ENCODE measurements around the gene SHISA2. TPM values are rescaled to one million over a fixed set of nuclear protein-coding genes. Genes with fewer than 3 reads are reported as not detected.
A peak's percentile ranks its signal among the peaks of the same experiment; 100 is the strongest.

The SHISA2 gene
- total and polyA plus RNA-seq, 7 experiments from 2014 or later, result 0.25 to 3.6 (median 1.4) TPM

DNA sequence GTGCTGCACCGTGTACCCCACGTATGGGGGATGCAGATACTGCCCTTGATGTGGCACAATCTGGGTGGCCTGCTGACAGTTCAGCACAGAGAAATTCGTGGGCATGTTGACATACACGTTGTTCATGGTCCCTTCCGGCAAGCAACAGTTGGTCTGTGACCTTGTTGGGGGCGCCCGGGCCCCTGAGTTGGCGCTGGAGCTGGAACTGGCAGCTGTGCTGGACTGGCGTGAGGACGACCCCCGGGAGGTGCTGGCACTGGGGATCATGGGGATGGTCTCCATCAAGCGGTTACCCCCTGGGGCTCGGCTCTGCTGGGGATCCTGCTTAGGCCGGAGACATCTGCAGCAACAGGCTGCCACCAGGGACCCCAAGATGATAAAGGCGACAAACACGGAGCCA is 5.2 kb downstream of the SHISA2 start:
- H3K27ac ChIP-seq (ENCODE audit: low read depth, low read length), result no peak overlapping the region
- H3K27me3 ChIP-seq (ENCODE audit: control insufficient read depth in 2 of 2, insufficient read depth in 2 of 2, low read length in 2 of 2), result peaks cover 0 to 6% of the 10 kb centered on the region in 2 donors
- ChIA-PET POLR2A (no interaction called here), CTCF (no interaction called here)
- Mint-ChIP-seq H3K9me3 (peaks cover 0 to 3% (median 0%) of the 10 kb centered on the region in 11 donors), H3K4me3 (no peak overlapping the region), H3K27ac (no peak overlapping the region), H3K4me1 (peaks cover 8 to 46% (median 22%) of the 10 kb centered on the region in 7 donors), H3K36me3 (peaks cover 0 to 3% (median 0%) of the 10 kb centered on the region in 5 donors), H3K27me3 (peaks cover 0 to 40% (median 17%) of the 10 kb centered on the region in 5 donors)
- ATAC-seq (no peak), DNase-seq (no peak)
- H3K4me3 ChIP-seq (ENCODE audit: low read length), result no peak overlapping the region
- no peaks in the 10 kb centered on the region for H3K36me3 ChIP-seq (ENCODE audit: control insufficient read depth in 2 of 3, insufficient read depth in 3 of 3, low read length in 3 of 3)
- H3K9me3 ChIP-seq (ENCODE audit: control insufficient read depth in 2 of 3, low read length in 3 of 3), result no peaks in the 10 kb centered on the region
- peaks cover 0 to 11% of the 10 kb centered on the region in 2 donors for H3K4me1 ChIP-seq (ENCODE audit: control insufficient read depth in 2 of 2, insufficient read depth in 2 of 2, low read length in 2 of 2)
- intact Hi-C loops (cut with micrococcal nuclease), result no loop called here

DNA sequence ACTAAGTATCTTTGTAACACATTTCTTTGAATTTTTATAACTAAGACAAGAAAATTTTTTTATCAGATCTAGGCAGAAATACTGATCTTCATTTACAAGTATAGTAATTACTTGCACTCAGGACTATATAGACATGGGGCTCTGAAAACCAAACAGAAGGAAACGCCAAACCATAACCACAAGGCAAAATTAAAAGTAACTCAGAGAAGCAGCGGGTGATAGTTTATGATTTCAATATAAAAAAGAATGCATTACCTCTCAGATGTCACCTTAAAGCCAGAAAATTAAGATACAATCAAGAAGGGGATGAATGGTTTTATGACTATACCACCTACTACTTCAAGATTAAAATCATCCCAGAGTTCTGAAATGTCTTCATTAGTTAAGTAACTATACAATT is 6.7 kb downstream of the SHISA2 start:
- peak overlapping the region in 7 of 9 donors; percentile 10 to 85 (median 39) for H3K27ac Mint-ChIP-seq
- H3K27me3 ChIP-seq (ENCODE audit: control insufficient read depth in 2 of 2, insufficient read depth in 2 of 2, low read length in 2 of 2), result peaks cover 0 to 6% of the 10 kb centered on the region in 2 donors
- ATAC-seq, result peak; percentile 54

DNA sequence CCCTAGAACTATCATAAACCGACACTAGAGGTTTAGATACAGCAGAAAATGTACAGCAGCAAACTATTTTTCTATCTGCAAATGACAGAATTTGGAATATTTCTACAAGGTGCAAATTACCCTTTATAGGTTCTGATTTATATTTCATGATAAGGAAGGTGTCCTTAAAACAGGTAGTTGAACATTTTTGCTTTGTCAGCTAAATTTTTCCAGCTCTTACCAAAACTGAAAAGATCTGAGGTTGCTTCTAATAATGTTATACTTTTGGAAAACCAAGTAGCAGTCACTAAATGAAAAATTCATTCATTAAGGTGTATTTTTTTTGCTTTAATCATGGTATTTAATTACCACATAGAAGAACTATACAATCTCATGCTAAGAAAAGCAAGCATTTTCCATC is 9.0 kb downstream of the SHISA2 start:
- peaks cover 4 to 32% (median 13%) of the 10 kb centered on the region in 7 donors for H3K4me1 Mint-ChIP-seq
- H3K4me3 ChIP-seq (ENCODE audit: low read length), result no peak overlapping the region
- intact Hi-C loops (cut with micrococcal nuclease), result no loop called here
- H3K36me3 ChIP-seq (ENCODE audit: control insufficient read depth in 2 of 3, insufficient read depth in 3 of 3, low read length in 3 of 3), result no peaks in the 10 kb centered on the region
- DNase-seq (no peak), ATAC-seq (no peak)
- peaks cover 0 to 15% (median 4%) of the 10 kb centered on the region in 5 donors for H3K27me3 Mint-ChIP-seq
- H3K9me3 ChIP-seq (ENCODE audit: control insufficient read depth in 2 of 3, low read length in 3 of 3), result no peaks in the 10 kb centered on the region
- H3K27ac ChIP-seq (ENCODE audit: low read depth, low read length), result no peak overlapping the region
- H3K9me3 Mint-ChIP-seq, result peaks cover 0 to 3% (median 0%) of the 10 kb centered on the region in 11 donors
- H3K27me3 ChIP-seq (ENCODE audit: control insufficient read depth in 2 of 2, insufficient read depth in 2 of 2, low read length in 2 of 2), result no peaks in the 10 kb centered on the region
- CTCF ChIA-PET, result interaction anchor here (1.1 to 1.2 kb wide), 2 partner anchors 23 to 68 kb away, joined by 3 to 4 read pairs; no protein-coding TSS in a partner anchor
- peaks cover 0 to 3% (median 0%) of the 10 kb centered on the region in 5 donors for H3K36me3 Mint-ChIP-seq
- POLR2A ChIA-PET, result interaction anchor here (0.7 kb wide), 1 partner anchor 238 kb away, joined by 3 read pairs; no protein-coding TSS in a partner anchor
- no peak overlapping the region for H3K27ac Mint-ChIP-seq
- no peaks in the 10 kb centered on the region for H3K4me1 ChIP-seq (ENCODE audit: control insufficient read depth in 2 of 2, insufficient read depth in 2 of 2, low read length in 2 of 2)
- no peak overlapping the region for H3K4me3 Mint-ChIP-seq

More for the DNA sequence above, 6.7 kb downstream of the SHISA2 start:
- Histone ChIP-seq H3K9me3 (ENCODE audit: control insufficient read depth in 2 of 3, low read length in 3 of 3) (no peaks in the 10 kb centered on the region), H3K27ac (ENCODE audit: low read depth, low read length) (peak overlapping the region; percentile 15), H3K4me1 (ENCODE audit: control insufficient read depth in 2 of 2, insufficient read depth in 2 of 2, low read length in 2 of 2) (peaks cover 0 to 7% of the 10 kb centered on the region in 2 donors), H3K36me3 (ENCODE audit: control insufficient read depth in 2 of 3, insufficient read depth in 3 of 3, low read length in 3 of 3) (no peaks in the 10 kb centered on the region), H3K4me3 (ENCODE audit: low read length) (no peak overlapping the region)
- intact Hi-C loops (cut with micrococcal nuclease), result no loop called here
- H3K4me3 Mint-ChIP-seq, result peak overlapping the region in 5 of 10 donors; percentile 0 to 61 (median 38)
- peaks cover 0 to 3% (median 0%) of the 10 kb centered on the region in 5 donors for H3K36me3 Mint-ChIP-seq
- H3K27me3 Mint-ChIP-seq, result peaks cover 0 to 33% (median 17%) of the 10 kb centered on the region in 5 donors
- peaks cover 8 to 46% (median 22%) of the 10 kb centered on the region in 7 donors for H3K4me1 Mint-ChIP-seq
- ChIA-PET POLR2A (no interaction called here), CTCF (no interaction called here)
- H3K9me3 Mint-ChIP-seq, result peaks cover 0 to 3% (median 0%) of the 10 kb centered on the region in 11 donors
- peak in 4 of 9 donors; percentile 11 to 40 (median 24) for DNase-seq

DNA sequence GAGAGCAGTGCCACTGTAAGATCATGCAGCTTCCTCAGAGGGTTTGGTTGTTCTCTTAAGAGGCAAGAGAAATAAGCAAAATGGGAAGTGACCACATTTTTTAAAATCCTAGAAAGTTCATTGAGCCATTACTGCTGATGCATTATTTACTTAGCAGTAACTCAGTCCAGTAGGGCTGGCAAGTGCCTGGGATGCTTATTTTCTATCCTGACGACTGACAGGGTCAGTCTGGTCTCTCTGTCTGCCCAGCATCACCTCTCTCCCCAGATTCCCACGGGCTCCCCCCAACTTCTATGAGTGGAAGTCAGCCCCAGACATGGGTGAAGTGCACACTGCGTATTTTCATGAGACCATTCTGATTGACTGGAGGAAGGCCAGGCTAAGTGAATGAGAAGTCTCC is 10.4 kb downstream of the SHISA2 start:
- peaks cover 0 to 3% (median 0%) of the 10 kb centered on the region in 11 donors for H3K9me3 Mint-ChIP-seq
- intact Hi-C loops (cut with micrococcal nuclease), result no loop called here

DNA sequence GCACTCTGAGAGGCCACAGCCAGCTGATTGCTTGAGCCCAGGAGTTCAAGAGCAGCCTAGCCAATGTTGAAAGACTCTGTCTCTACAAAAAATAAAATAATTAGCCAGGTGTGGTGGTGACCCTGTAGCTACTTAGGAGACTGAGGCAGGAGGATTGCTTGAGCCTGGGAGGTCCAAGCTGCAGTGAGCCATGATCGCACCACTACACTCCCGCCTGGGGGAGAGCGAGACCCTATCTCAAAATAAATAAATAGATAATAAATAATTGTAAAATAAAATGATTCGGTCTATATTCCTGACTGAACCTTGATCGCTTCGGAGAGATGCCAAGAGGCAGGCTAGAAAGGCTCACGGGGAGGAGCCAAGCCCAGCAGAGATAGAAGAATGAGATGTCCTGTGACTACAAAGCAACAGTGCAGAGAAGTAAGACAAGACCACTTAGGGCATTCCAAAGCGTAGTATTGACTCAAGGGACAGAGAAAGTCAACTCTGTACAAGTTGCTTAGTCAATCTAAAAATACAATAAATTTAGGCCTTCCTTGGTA is 12.8 kb downstream of the SHISA2 start:
- no peaks in the 10 kb centered on the region for H3K9me3 ChIP-seq (ENCODE audit: control insufficient read depth in 2 of 3, low read length in 3 of 3)
- no peaks in the 10 kb centered on the region for H3K36me3 ChIP-seq (ENCODE audit: control insufficient read depth in 2 of 3, insufficient read depth in 3 of 3, low read length in 3 of 3)
- DNase-seq (no peak), ATAC-seq (no peak)
- peaks cover 0 to 9% (median 3%) of the 10 kb centered on the region in 5 donors for H3K27me3 Mint-ChIP-seq
- ChIA-PET POLR2A (no interaction called here), CTCF (interaction anchor here (1.5 kb wide), 1 partner anchor 68 kb away, joined by 4 read pairs; no protein-coding TSS in a partner anchor)
- no peak overlapping the region for H3K27ac Mint-ChIP-seq
- H3K4me3 ChIP-seq (ENCODE audit: low read length), result no peak overlapping the region
- peaks cover 0 to 9% (median 0%) of the 10 kb centered on the region in 7 donors for H3K4me1 Mint-ChIP-seq
- intact Hi-C loops (cut with micrococcal nuclease), result no loop called here
- H3K9me3 Mint-ChIP-seq, result peaks cover 0 to 4% (median 1%) of the 10 kb centered on the region in 11 donors
- no peaks in the 10 kb centered on the region for H3K4me1 ChIP-seq (ENCODE audit: control insufficient read depth in 2 of 2, insufficient read depth in 2 of 2, low read length in 2 of 2)
- H3K36me3 Mint-ChIP-seq, result peaks cover 0 to 4% (median 0%) of the 10 kb centered on the region in 5 donors
- no peak overlapping the region for H3K27ac ChIP-seq (ENCODE audit: low read depth, low read length)
- no peak overlapping the region for H3K4me3 Mint-ChIP-seq
- H3K27me3 ChIP-seq (ENCODE audit: control insufficient read depth in 2 of 2, insufficient read depth in 2 of 2, low read length in 2 of 2), result no peaks in the 10 kb centered on the region

More for the DNA sequence above, 10.4 kb downstream of the SHISA2 start:
- Histone ChIP-seq H3K27me3 (ENCODE audit: control insufficient read depth in 2 of 2, insufficient read depth in 2 of 2, low read length in 2 of 2) (no peaks in the 10 kb centered on the region), H3K4me3 (ENCODE audit: low read length) (no peak overlapping the region), H3K27ac (ENCODE audit: low read depth, low read length) (no peak overlapping the region), H3K4me1 (ENCODE audit: control insufficient read depth in 2 of 2, insufficient read depth in 2 of 2, low read length in 2 of 2) (no peaks in the 10 kb centered on the region), H3K36me3 (ENCODE audit: control insufficient read depth in 2 of 3, insufficient read depth in 3 of 3, low read length in 3 of 3) (no peaks in the 10 kb centered on the region), H3K9me3 (ENCODE audit: control insufficient read depth in 2 of 3, low read length in 3 of 3) (no peaks in the 10 kb centered on the region)
- ChIA-PET CTCF (interaction anchor here (0.9 to 1.1 kb wide), 2 partner anchors 25 to 78 kb away, joined by 4 read pairs; no protein-coding TSS in a partner anchor), POLR2A (no interaction called here)
- H3K4me1 Mint-ChIP-seq, result peaks cover 4 to 24% (median 13%) of the 10 kb centered on the region in 7 donors
- H3K27me3 Mint-ChIP-seq, result peaks cover 0 to 6% (median 0%) of the 10 kb centered on the region in 5 donors
- H3K4me3 Mint-ChIP-seq, result no peak overlapping the region
- ATAC-seq (no peak), DNase-seq (no peak)
- no peaks in the 10 kb centered on the region for H3K36me3 Mint-ChIP-seq
- H3K27ac Mint-ChIP-seq, result peak overlapping the region in 1 of 9 donors; percentile 17

DNA sequence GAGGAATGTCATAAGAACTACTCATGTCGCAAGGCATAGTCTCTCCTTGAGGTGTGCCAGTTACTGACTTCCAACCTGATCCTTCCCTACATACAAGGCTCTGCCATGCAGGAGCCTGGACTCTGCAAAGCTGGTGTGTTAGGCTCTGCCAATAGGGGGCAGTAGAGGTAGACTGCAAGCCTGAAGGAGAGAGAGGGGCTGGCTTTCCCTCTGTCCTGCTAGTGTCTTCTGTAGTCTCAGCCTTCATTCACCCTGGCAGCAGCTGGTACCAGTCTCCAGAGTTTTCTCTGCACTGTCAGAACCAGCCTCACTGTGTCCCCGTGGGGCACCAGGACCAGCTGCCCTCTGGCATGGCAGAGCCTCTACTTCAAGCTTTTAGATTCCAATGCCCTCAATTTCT is 14.5 kb downstream of the SHISA2 start:
- Mint-ChIP-seq H3K27me3 (peaks cover 0 to 8% (median 3%) of the 10 kb centered on the region in 5 donors), H3K27ac (no peak overlapping the region), H3K36me3 (peaks cover 0 to 4% (median 0%) of the 10 kb centered on the region in 5 donors), H3K4me3 (no peak overlapping the region), H3K4me1 (peaks cover 0 to 3% (median 0%) of the 10 kb centered on the region in 7 donors), H3K9me3 (peaks cover 0 to 5% (median 1%) of the 10 kb centered on the region in 11 donors)
- H3K36me3 ChIP-seq (ENCODE audit: control insufficient read depth in 2 of 3, insufficient read depth in 3 of 3, low read length in 3 of 3), result no peaks in the 10 kb centered on the region
- H3K27me3 ChIP-seq (ENCODE audit: control insufficient read depth in 2 of 2, insufficient read depth in 2 of 2, low read length in 2 of 2), result no peaks in the 10 kb centered on the region
- CTCF ChIA-PET, result interaction anchor here (1.1 to 1.5 kb wide), 3 partner anchors 24 to 214 kb away, joined by 3 to 4 read pairs (median 3); no protein-coding TSS in a partner anchor
- ATAC-seq (peak; percentile 55), DNase-seq (peak in 1 of 9 donors; percentile 19)
- no peaks in the 10 kb centered on the region for H3K9me3 ChIP-seq (ENCODE audit: control insufficient read depth in 2 of 3, low read length in 3 of 3)
- POLR2A ChIA-PET, result no interaction called here
- intact Hi-C loops (cut with micrococcal nuclease), result no loop called here
- H3K4me1 ChIP-seq (ENCODE audit: control insufficient read depth in 2 of 2, insufficient read depth in 2 of 2, low read length in 2 of 2), result no peaks in the 10 kb centered on the region
- no peak overlapping the region for H3K4me3 ChIP-seq (ENCODE audit: low read length)
- H3K27ac ChIP-seq (ENCODE audit: low read depth, low read length), result no peak overlapping the region

All from naive thymus-derived CD4-positive, alpha-beta T cell (primary cell).